CD4-positive, CD25-positive, alpha-beta regulatory T cell (primary cell): ENCODE measurements around the gene CTXND1. TPM values are rescaled to one million over a fixed set of nuclear protein-coding genes. Genes with fewer than 3 reads are reported as not detected.

Source experiments
- polyA plus RNA-seq, 4 donors: library from polyadenylated mRNA; unstranded; fragments of 300-500 nt; fragmentation: Illumina TruSeq; gene quantifications; one replicate each; pipeline ENCODE4 v1.2.3, GENCODE V29; 2021
- total RNA-seq: library from RNA; stranded (reverse); gene quantifications from one replicate; pipeline ENCODE4 v1.2.3, GENCODE V29; 2022

Gene CTXND1
- total and polyA plus RNA-seq, 5 donors from 2014 or later = not detected

Other genes starting within 250 kb of the CTXND1 start
- gene ZFAND6, start 192.5 kb downstream of the CTXND1 start, total RNA-seq = 94.7 TPM
- 100 to 1,000 TPM; 107 to 124 (median 117) TPM for gene ZFAND6, start 192.5 kb downstream of the CTXND1 start, polyA plus RNA-seq
- gene FAH, start 99.2 kb downstream of the CTXND1 start, total RNA-seq = 4.3 TPM
- 1 to 10 TPM; 2.0 to 2.6 (median 2.3) TPM for gene FAH, start 99.2 kb downstream of the CTXND1 start, polyA plus RNA-seq
- gene ARNT2, start 152.2 kb upstream of the CTXND1 start, total RNA-seq = not detected
- not detected for gene ARNT2, start 152.2 kb upstream of the CTXND1 start, polyA plus RNA-seq